ENCODE data around the gene SRP9.

Gene SRP9

GRCh38 chr1:225744745-225745144, 32.9 kb upstream of the SRP9 start:
- Histone ChIP-seq H3K27me3 (ENCODE audit: control insufficient read depth, low read length) (no peaks in the 10 kb centered on the region), H3K4me2 (ENCODE audit: low read length) (no peak overlapping the region), H3K36me3 (ENCODE audit: control insufficient read depth, low read length) (no peaks in the 10 kb centered on the region), H3K4me3 (ENCODE audit: low read length) (no peak overlapping the region), H3K79me2 (ENCODE audit: control insufficient read depth, low read length) (no peaks in the 10 kb centered on the region), H3K9me2 (replicated peaks; ENCODE audit: control insufficient read depth, low read length) (no peaks in the 10 kb centered on the region), H4K20me1 (ENCODE audit: control insufficient read depth, insufficient read depth, low read depth, low read length) (no peaks in the 10 kb centered on the region), H3K4me1 (ENCODE audit: control insufficient read depth, low read length) (no peaks in the 10 kb centered on the region), H3K27ac (ENCODE audit: low read depth, low read length) (no peak overlapping the region), H3K9me3 (ENCODE audit: control insufficient read depth, insufficient read depth, low read length) (no peaks in the 10 kb centered on the region), H3F3A (ENCODE audit: control insufficient read depth, insufficient read depth) (no peaks in the 10 kb centered on the region)
- TF ChIP-seq EZH2phosphoT487 (IDR thresholded peaks at IDR 0.05; ENCODE audit: borderline replicate concordance, low read length) (no peak), CTCF (IDR thresholded peaks at IDR 0.05; ENCODE audit: low read depth, low read length, poor library complexity, severe bottlenecking) (no peak)

DNA sequence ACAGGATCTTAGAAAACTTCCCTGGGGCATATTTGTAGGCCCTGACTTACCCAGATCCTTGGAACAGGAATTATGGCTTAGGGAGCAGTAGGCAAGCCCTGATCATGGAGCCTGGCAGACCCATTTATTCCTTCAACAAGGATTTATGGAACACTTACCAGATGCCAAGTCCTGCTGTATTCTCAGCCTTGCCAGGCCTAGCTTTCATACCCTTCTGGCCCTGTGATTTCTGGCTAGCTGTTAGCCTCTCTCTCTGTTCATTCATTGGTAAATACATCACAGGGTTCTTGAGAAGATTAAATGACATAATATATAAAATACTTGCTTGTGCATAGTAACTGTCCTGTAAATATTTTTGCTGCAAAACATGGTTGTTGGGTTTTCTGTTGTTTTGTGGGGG, 32.4 kb upstream of the SRP9 start:
- H3K27me3 ChIP-seq (ENCODE audit: control insufficient read depth, low read length), result no peaks in the 10 kb centered on the region
- no peak overlapping the region for H3K27ac ChIP-seq (ENCODE audit: low read depth, low read length)
- H3K4me1 ChIP-seq (ENCODE audit: control insufficient read depth, low read length), result no peaks in the 10 kb centered on the region
- H3K4me2 ChIP-seq (ENCODE audit: low read length), result no peak overlapping the region
- TF ChIP-seq EZH2phosphoT487 (IDR thresholded peaks at IDR 0.05; ENCODE audit: borderline replicate concordance, low read length) (no peak), CTCF (IDR thresholded peaks at IDR 0.05; ENCODE audit: low read depth, low read length, poor library complexity, severe bottlenecking) (no peak)
- H3F3A ChIP-seq (ENCODE audit: control insufficient read depth, insufficient read depth), result no peaks in the 10 kb centered on the region
- no peaks in the 10 kb centered on the region for H3K9me3 ChIP-seq (ENCODE audit: control insufficient read depth, insufficient read depth, low read length)
- no peaks in the 10 kb centered on the region for H3K79me2 ChIP-seq (ENCODE audit: control insufficient read depth, low read length)
- no peaks in the 10 kb centered on the region for H3K9me2 ChIP-seq (replicated peaks; ENCODE audit: control insufficient read depth, low read length)
- H4K20me1 ChIP-seq (ENCODE audit: control insufficient read depth, insufficient read depth, low read depth, low read length), result no peaks in the 10 kb centered on the region
- H3K36me3 ChIP-seq (ENCODE audit: control insufficient read depth, low read length), result no peaks in the 10 kb centered on the region
- H3K4me3 ChIP-seq (ENCODE audit: low read length), result no peak overlapping the region

- TF ChIP-seq CTCF (IDR thresholded peaks at IDR 0.05; ENCODE audit: low read depth, low read length, poor library complexity, severe bottlenecking), result no peak
- TF ChIP-seq EZH2phosphoT487 (IDR thresholded peaks at IDR 0.05; ENCODE audit: borderline replicate concordance, low read length), result no peak
- H4K20me1 ChIP-seq (ENCODE audit: control insufficient read depth, insufficient read depth, low read depth, low read length), result no peaks in the 10 kb centered on the region
- no peaks in the 10 kb centered on the region for H3K79me2 ChIP-seq (ENCODE audit: control insufficient read depth, low read length)
- H3K36me3 ChIP-seq (ENCODE audit: control insufficient read depth, low read length), result no peaks in the 10 kb centered on the region
- no peaks in the 10 kb centered on the region for H3K9me2 ChIP-seq (replicated peaks; ENCODE audit: control insufficient read depth, low read length)
- H3K4me2 ChIP-seq (ENCODE audit: low read length), result no peak overlapping the region
- no peak overlapping the region for H3K27ac ChIP-seq (ENCODE audit: low read depth, low read length)
- H3K9me3 ChIP-seq (ENCODE audit: control insufficient read depth, insufficient read depth, low read length), result no peaks in the 10 kb centered on the region
- no peaks in the 10 kb centered on the region for H3K4me1 ChIP-seq (ENCODE audit: control insufficient read depth, low read length)
- 0 out of 2 replicates have a peak, but pooled peaks cover 3% of the 10 kb centered on the region for H3K27me3 ChIP-seq (ENCODE audit: control insufficient read depth, low read length)
- no peaks in the 10 kb centered on the region for H3F3A ChIP-seq (ENCODE audit: control insufficient read depth, insufficient read depth)
- H3K4me3 ChIP-seq (ENCODE audit: low read length), result no peak overlapping the region
These were observed 31.1 kb upstream of the SRP9 start for GRCh38 chr1:225746361-225747179.
